Subcutaneous abdominal adipose tissue (tissue), 5 donors: ENCODE measurements around the gene NUP62CL.

Experiments
- H3K27ac ChIP-seq: one replicate; pipeline ENCODE4 v1.7.0; 2013; ENCODE audit warnings: low read depth, mild to moderate bottlenecking, inconsistent platforms, low read length, moderate library complexity
- H3K27me3 ChIP-seq, 5 donors: one replicate each; pipeline ENCODE4 v1.7.0; 2013; ENCODE audit warnings: low read length in 5 of 5, inconsistent platforms in 1 of 5; ENCODE audit not compliant: control insufficient read depth in 5 of 5, insufficient read depth in 4 of 5
- H3K36me3 ChIP-seq, 5 donors: one replicate each; pipeline ENCODE4 v1.7.0; 2013; ENCODE audit warnings: low read length in 5 of 5; ENCODE audit not compliant: control insufficient read depth in 5 of 5, insufficient read depth in 5 of 5
- H3K4me1 ChIP-seq, 5 donors: one replicate each; pipeline ENCODE4 v1.7.0; 2013; ENCODE audit warnings: low read length in 5 of 5, mild to moderate bottlenecking in 3 of 5, moderate library complexity in 1 of 5; ENCODE audit not compliant: control insufficient read depth in 5 of 5, insufficient read depth in 5 of 5
- H3K4me3 ChIP-seq, 5 donors: one replicate each; pipeline ENCODE4 v1.7.0; 2013; ENCODE audit warnings: low read length in 5 of 5, low read depth in 1 of 5
- H3K9ac ChIP-seq, 5 donors: one replicate each; pipeline ENCODE4 v1.7.0; 2013; ENCODE audit warnings: low read length in 5 of 5, mild to moderate bottlenecking in 4 of 5, moderate library complexity in 3 of 5
- H3K9me3 ChIP-seq, 5 donors: one replicate each; pipeline ENCODE4 v1.7.0; 2013; ENCODE audit warnings: low read length in 5 of 5; ENCODE audit not compliant: control insufficient read depth in 5 of 5
- donor health status: healthy.
- donor health status: healthy.
- donor health status: healthy.
- donor health status: healthy.
- donor health status: healthy.

NUP62CL gene

GRCh38 chrX:107107459-107107858, 98.8 kb downstream of the NUP62CL start:
- H3K27me3 ChIP-seq, result no peaks in the 10 kb centered on the region
- H3K27ac ChIP-seq, result no peak overlapping the region
- H3K9ac ChIP-seq, result no peak overlapping the region
- peaks cover 0 to 18% (median under 1%) of the 10 kb centered on the region in 5 donors for H3K36me3 ChIP-seq
- no peak overlapping the region for H3K4me3 ChIP-seq
- peaks cover 0 to 5% (median under 1%) of the 10 kb centered on the region in 5 donors for H3K9me3 ChIP-seq
- no peaks in the 10 kb centered on the region for H3K4me1 ChIP-seq

GRCh38 chrX:107102980-107103379, 103.3 kb downstream of the NUP62CL start:
- Histone ChIP-seq H3K9ac (no peak overlapping the region), H3K36me3 (peaks cover 0 to 13% (median 2%) of the 10 kb centered on the region in 5 donors), H3K4me3 (no peak overlapping the region), H3K27ac (no peak overlapping the region), H3K4me1 (no peaks in the 10 kb centered on the region), H3K27me3 (no peaks in the 10 kb centered on the region), H3K9me3 (no peaks in the 10 kb centered on the region)

- Histone ChIP-seq H3K27me3 (no peaks in the 10 kb centered on the region), H3K4me1 (no peaks in the 10 kb centered on the region), H3K4me3 (no peak overlapping the region), H3K36me3 (peaks cover 0 to 8% (median 0%) of the 10 kb centered on the region in 5 donors), H3K9ac (no peak overlapping the region), H3K27ac (no peak overlapping the region), H3K9me3 (peaks cover 5 to 32% (median 24%) of the 10 kb centered on the region in 5 donors)
Measured at GRCh38 chrX:107076158-107076557, 130.1 kb downstream of the NUP62CL start.
